ENCODE results near the gene HEBP1.

Gene HEBP1

DNA sequence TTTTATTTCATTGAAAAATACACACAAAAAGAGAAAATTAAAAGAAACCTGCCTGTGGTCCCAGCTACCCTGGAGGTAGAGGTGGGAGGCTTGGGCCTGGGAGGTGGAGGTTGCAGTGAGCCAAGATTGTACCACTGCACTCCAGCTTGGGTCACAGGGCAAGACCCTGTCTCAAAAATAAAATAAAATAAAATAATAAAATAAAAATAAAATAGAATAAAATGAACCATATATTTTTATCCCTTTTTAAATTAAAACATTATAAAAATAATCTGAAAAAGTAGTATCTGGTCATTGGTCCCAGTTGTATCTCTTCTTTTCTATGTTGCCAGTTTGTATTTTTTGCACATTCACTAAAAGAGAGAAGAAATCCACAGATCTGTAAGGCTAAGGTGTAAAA is 27.4 kb upstream of the HEBP1 start:
- no peak for TF ChIP-seq EZH2phosphoT487 (IDR thresholded peaks at IDR 0.05; ENCODE audit: low read depth)
- TF ChIP-seq, protein P1, sequence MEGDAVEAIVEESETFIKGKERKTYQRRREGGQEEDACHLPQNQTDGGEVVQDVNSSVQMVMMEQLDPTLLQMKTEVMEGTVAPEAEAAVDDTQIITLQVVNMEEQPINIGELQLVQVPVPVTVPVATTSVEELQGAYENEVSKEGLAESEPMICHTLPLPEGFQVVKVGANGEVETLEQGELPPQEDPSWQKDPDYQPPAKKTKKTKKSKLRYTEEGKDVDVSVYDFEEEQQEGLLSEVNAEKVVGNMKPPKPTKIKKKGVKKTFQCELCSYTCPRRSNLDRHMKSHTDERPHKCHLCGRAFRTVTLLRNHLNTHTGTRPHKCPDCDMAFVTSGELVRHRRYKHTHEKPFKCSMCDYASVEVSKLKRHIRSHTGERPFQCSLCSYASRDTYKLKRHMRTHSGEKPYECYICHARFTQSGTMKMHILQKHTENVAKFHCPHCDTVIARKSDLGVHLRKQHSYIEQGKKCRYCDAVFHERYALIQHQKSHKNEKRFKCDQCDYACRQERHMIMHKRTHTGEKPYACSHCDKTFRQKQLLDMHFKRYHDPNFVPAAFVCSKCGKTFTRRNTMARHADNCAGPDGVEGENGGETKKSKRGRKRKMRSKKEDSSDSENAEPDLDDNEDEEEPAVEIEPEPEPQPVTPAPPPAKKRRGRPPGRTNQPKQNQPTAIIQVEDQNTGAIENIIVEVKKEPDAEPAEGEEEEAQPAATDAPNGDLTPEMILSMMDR (IDR thresholded peaks at IDR 0.05; ENCODE audit: low read depth, low read length) = no peak
- Histone ChIP-seq H2AFZ (ENCODE audit: low read depth, low read length) (no peak overlapping the region), H3K9ac (ENCODE audit: low read length) (no peak overlapping the region), H3K27me3 (ENCODE audit: low read depth, low read length) (peaks cover 65% of the 10 kb centered on the region), H4K20me1 (ENCODE audit: insufficient read depth, low read length) (no peaks in the 10 kb centered on the region), H3K9me3 (ENCODE audit: insufficient read depth, low read length) (no peaks in the 10 kb centered on the region), H3K27ac (ENCODE audit: low read length) (no peak overlapping the region), H3K4me1 (ENCODE audit: low read length) (no peaks in the 10 kb centered on the region), H3K4me2 (ENCODE audit: low read length) (no peak overlapping the region), H3K4me3 (ENCODE audit: low read length) (no peak overlapping the region), H3K79me2 (ENCODE audit: low read length) (no peaks in the 10 kb centered on the region), H3K36me3 (replicated peaks; ENCODE audit: low read depth, low read length) (no peaks in the 10 kb centered on the region)

DNA sequence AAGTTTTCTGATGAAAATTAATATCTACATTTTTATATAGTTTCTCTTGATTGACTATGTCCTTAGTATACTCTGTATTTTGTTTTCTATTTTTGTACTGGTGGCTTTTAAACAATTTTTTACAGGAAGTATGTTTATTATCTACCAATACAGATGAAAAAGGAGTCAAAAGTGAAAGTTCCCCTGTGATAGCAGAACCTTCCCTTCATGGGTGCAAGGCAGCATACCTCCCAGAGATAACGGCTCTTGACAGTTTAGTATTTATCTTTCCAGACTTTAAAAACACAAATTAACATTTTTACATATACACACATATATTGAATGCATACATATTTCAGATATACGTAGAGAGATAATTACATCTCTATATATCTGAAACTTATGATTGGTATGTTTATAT is 27.0 kb upstream of the HEBP1 start:
- TF ChIP-seq, protein P1 (IDR thresholded peaks at IDR 0.05; ENCODE audit: low read depth, low read length) = no peak
- TF ChIP-seq EZH2phosphoT487 (IDR thresholded peaks at IDR 0.05; ENCODE audit: low read depth) = no peak
- no peak overlapping the region for H3K4me2 ChIP-seq (ENCODE audit: low read length)
- H3K27ac ChIP-seq (ENCODE audit: low read length) = no peak overlapping the region

GRCh38 chr12:13026286-13026685 is 26.2 kb upstream of the HEBP1 start:
- no peak overlapping the region for H3K4me2 ChIP-seq (ENCODE audit: low read length)
- TF ChIP-seq EZH2phosphoT487 (IDR thresholded peaks at IDR 0.05; ENCODE audit: low read depth) = no peak
- TF ChIP-seq, protein P1 (IDR thresholded peaks at IDR 0.05; ENCODE audit: low read depth, low read length) = no peak
- no peak overlapping the region for H2AFZ ChIP-seq (ENCODE audit: low read depth, low read length)

More for the DNA sequence above, 27.0 kb upstream of the HEBP1 start:
- H3K4me1 ChIP-seq (ENCODE audit: low read length) = no peaks in the 10 kb centered on the region
- no peaks in the 10 kb centered on the region for H3K9me3 ChIP-seq (ENCODE audit: insufficient read depth, low read length)
- no peak overlapping the region for H3K4me3 ChIP-seq (ENCODE audit: low read length)
- H3K79me2 ChIP-seq (ENCODE audit: low read length) = no peaks in the 10 kb centered on the region
- H2AFZ ChIP-seq (ENCODE audit: low read depth, low read length) = no peak overlapping the region
- no peaks in the 10 kb centered on the region for H4K20me1 ChIP-seq (ENCODE audit: insufficient read depth, low read length)
- H3K9ac ChIP-seq (ENCODE audit: low read length) = no peak overlapping the region
- no peaks in the 10 kb centered on the region for H3K36me3 ChIP-seq (replicated peaks; ENCODE audit: low read depth, low read length)
- H3K27me3 ChIP-seq (ENCODE audit: low read depth, low read length) = peaks cover 66% of the 10 kb centered on the region

GRCh38 chr12:13024531-13024916 is 24.5 kb upstream of the HEBP1 start:
- Histone ChIP-seq H3K4me3 (ENCODE audit: low read length) (no peak overlapping the region), H2AFZ (ENCODE audit: low read depth, low read length) (no peak overlapping the region), H3K4me1 (ENCODE audit: low read length) (no peaks in the 10 kb centered on the region), H3K79me2 (ENCODE audit: low read length) (no peaks in the 10 kb centered on the region), H3K27me3 (ENCODE audit: low read depth, low read length) (peaks cover 50% of the 10 kb centered on the region), H3K4me2 (ENCODE audit: low read length) (no peak overlapping the region), H3K36me3 (replicated peaks; ENCODE audit: low read depth, low read length) (no peaks in the 10 kb centered on the region), H3K27ac (ENCODE audit: low read length) (no peak overlapping the region), H3K9me3 (ENCODE audit: insufficient read depth, low read length) (no peaks in the 10 kb centered on the region), H3K9ac (ENCODE audit: low read length) (no peak overlapping the region), H4K20me1 (ENCODE audit: insufficient read depth, low read length) (no peaks in the 10 kb centered on the region)
- TF ChIP-seq EZH2phosphoT487 (IDR thresholded peaks at IDR 0.05; ENCODE audit: low read depth) = no peak
- TF ChIP-seq, protein P1 (IDR thresholded peaks at IDR 0.05; ENCODE audit: low read depth, low read length) = no peak

More at GRCh38 chr12:13026286-13026685, 26.2 kb upstream of the HEBP1 start:
- H3K9ac ChIP-seq (ENCODE audit: low read length) = no peak overlapping the region
- no peaks in the 10 kb centered on the region for H3K4me1 ChIP-seq (ENCODE audit: low read length)
- no peaks in the 10 kb centered on the region for H3K36me3 ChIP-seq (replicated peaks; ENCODE audit: low read depth, low read length)
- H3K4me3 ChIP-seq (ENCODE audit: low read length) = no peak overlapping the region
- H4K20me1 ChIP-seq (ENCODE audit: insufficient read depth, low read length) = no peaks in the 10 kb centered on the region
- no peaks in the 10 kb centered on the region for H3K79me2 ChIP-seq (ENCODE audit: low read length)
- H3K9me3 ChIP-seq (ENCODE audit: insufficient read depth, low read length) = no peaks in the 10 kb centered on the region
- peaks cover 63% of the 10 kb centered on the region for H3K27me3 ChIP-seq (ENCODE audit: low read depth, low read length)
- H3K27ac ChIP-seq (ENCODE audit: low read length) = no peak overlapping the region

Measured in OCI-LY3 (cell line).